ENCODE data around the gene ANKRD11.

ANKRD11 gene

GRCh38 chr16:89525146-89525913, 35.0 kb upstream of the ANKRD11 start:
- H3K27me3 ChIP-seq (ENCODE audit: control insufficient read depth in 1 of 2, insufficient read depth in 2 of 2, low read length in 2 of 2), result no peaks in the 10 kb centered on the region
- H3K4me1 ChIP-seq (ENCODE audit: control insufficient read depth, insufficient read depth, low read length), result no peaks in the 10 kb centered on the region
- H3K36me3 ChIP-seq (ENCODE audit: control insufficient read depth in 2 of 2, insufficient read depth in 2 of 2, low read length in 2 of 2), result peaks cover 42 to 53% of the 10 kb centered on the region in 2 donors
- no peak overlapping the region for H3K4me3 ChIP-seq (ENCODE audit: low read length in 2 of 2)
- no peak overlapping the region for H3K9ac ChIP-seq (ENCODE audit: low read length in 2 of 2)
- no peaks in the 10 kb centered on the region for H3K9me3 ChIP-seq (ENCODE audit: control insufficient read depth in 2 of 2, low read length in 2 of 2)
- H3K27ac ChIP-seq (ENCODE audit: low read length), result no peak overlapping the region

- H3K4me3 ChIP-seq (ENCODE audit: low read length in 2 of 2), result no peak overlapping the region
- no peaks in the 10 kb centered on the region for H3K9me3 ChIP-seq (ENCODE audit: control insufficient read depth in 2 of 2, low read length in 2 of 2)
- H3K9ac ChIP-seq (ENCODE audit: low read length in 2 of 2), result no peak overlapping the region
- H3K4me1 ChIP-seq (ENCODE audit: control insufficient read depth, insufficient read depth, low read length), result no peaks in the 10 kb centered on the region
- H3K27me3 ChIP-seq (ENCODE audit: control insufficient read depth in 1 of 2, insufficient read depth in 2 of 2, low read length in 2 of 2), result no peaks in the 10 kb centered on the region
- peaks cover 40 to 49% of the 10 kb centered on the region in 2 donors for H3K36me3 ChIP-seq (ENCODE audit: control insufficient read depth in 2 of 2, insufficient read depth in 2 of 2, low read length in 2 of 2)
- no peak overlapping the region for H3K27ac ChIP-seq (ENCODE audit: low read length)
Measured at GRCh38 chr16:89523680-89524344, 33.5 kb upstream of the ANKRD11 start.

- Histone ChIP-seq H3K27ac (ENCODE audit: low read length) (no peak overlapping the region), H3K4me1 (ENCODE audit: control insufficient read depth, insufficient read depth, low read length) (no peaks in the 10 kb centered on the region), H3K9ac (ENCODE audit: low read length in 2 of 2) (no peak overlapping the region), H3K36me3 (ENCODE audit: control insufficient read depth in 2 of 2, insufficient read depth in 2 of 2, low read length in 2 of 2) (peaks cover 43 to 53% of the 10 kb centered on the region in 2 donors), H3K9me3 (ENCODE audit: control insufficient read depth in 2 of 2, low read length in 2 of 2) (no peaks in the 10 kb centered on the region), H3K4me3 (ENCODE audit: low read length in 2 of 2) (no peak overlapping the region), H3K27me3 (ENCODE audit: control insufficient read depth in 1 of 2, insufficient read depth in 2 of 2, low read length in 2 of 2) (no peaks in the 10 kb centered on the region)
Measured at GRCh38 chr16:89522287-89522686, 31.9 kb upstream of the ANKRD11 start.

DNA sequence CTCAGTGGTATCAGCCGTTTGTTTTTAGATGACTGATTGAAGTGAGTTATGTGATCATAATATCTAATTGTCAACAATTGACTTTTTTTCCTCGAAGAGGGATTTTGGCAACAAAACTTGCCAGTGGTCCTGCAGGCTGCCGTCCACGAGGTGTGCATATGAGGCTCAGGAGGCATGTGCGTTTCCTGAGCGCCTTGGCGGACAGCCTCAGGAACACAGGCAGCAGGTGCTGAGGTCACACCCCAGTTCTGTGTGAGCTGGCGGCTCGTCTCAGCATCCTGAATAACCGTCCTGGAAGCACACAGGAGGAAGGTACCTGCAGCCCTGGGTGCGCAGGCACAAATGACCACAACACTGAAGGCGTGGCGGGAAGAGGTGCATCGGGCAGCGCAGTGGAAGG, 29.5 kb upstream of the ANKRD11 start:
- peaks cover 34 to 43% of the 10 kb centered on the region in 2 donors for H3K36me3 ChIP-seq (ENCODE audit: control insufficient read depth in 2 of 2, insufficient read depth in 2 of 2, low read length in 2 of 2)
- no peaks in the 10 kb centered on the region for H3K9me3 ChIP-seq (ENCODE audit: control insufficient read depth in 2 of 2, low read length in 2 of 2)
- H3K27me3 ChIP-seq (ENCODE audit: control insufficient read depth in 1 of 2, insufficient read depth in 2 of 2, low read length in 2 of 2), result no peaks in the 10 kb centered on the region

DNA sequence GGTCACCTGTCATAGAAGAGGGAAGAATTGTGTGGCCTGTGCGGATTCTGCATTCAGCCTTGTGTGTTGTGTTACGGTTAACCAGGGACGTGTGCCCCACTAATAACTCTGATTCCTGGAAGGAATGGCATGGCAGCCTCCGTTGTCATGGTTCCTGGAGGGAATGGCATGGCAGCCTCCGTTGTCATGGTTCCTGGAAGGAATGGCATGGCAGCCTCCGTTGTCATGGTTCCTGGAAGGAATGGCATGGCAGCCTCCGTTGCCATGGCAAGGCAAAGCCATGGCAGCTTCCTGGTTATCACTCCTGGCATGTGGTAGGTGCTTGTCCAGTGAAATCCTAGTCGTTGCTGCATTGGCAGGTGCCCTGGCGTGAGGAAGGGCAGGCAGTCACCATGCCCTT, 26.8 kb upstream of the ANKRD11 start:
- H3K27me3 ChIP-seq (ENCODE audit: control insufficient read depth in 1 of 2, insufficient read depth in 2 of 2, low read length in 2 of 2), result no peaks in the 10 kb centered on the region
- no peak overlapping the region for H3K4me3 ChIP-seq (ENCODE audit: low read length in 2 of 2)
- H3K27ac ChIP-seq (ENCODE audit: low read length), result no peak overlapping the region
- no peaks in the 10 kb centered on the region for H3K4me1 ChIP-seq (ENCODE audit: control insufficient read depth, insufficient read depth, low read length)
- peaks cover 37 to 38% of the 10 kb centered on the region in 2 donors for H3K36me3 ChIP-seq (ENCODE audit: control insufficient read depth in 2 of 2, insufficient read depth in 2 of 2, low read length in 2 of 2)
- H3K9me3 ChIP-seq (ENCODE audit: control insufficient read depth in 2 of 2, low read length in 2 of 2), result no peaks in the 10 kb centered on the region
- H3K9ac ChIP-seq (ENCODE audit: low read length in 2 of 2), result no peak overlapping the region

More for the DNA sequence above, 29.5 kb upstream of the ANKRD11 start:
- Histone ChIP-seq H3K27ac (ENCODE audit: low read length) (no peak overlapping the region), H3K4me3 (ENCODE audit: low read length in 2 of 2) (no peak overlapping the region), H3K9ac (ENCODE audit: low read length in 2 of 2) (no peak overlapping the region), H3K4me1 (ENCODE audit: control insufficient read depth, insufficient read depth, low read length) (no peaks in the 10 kb centered on the region)

DNA sequence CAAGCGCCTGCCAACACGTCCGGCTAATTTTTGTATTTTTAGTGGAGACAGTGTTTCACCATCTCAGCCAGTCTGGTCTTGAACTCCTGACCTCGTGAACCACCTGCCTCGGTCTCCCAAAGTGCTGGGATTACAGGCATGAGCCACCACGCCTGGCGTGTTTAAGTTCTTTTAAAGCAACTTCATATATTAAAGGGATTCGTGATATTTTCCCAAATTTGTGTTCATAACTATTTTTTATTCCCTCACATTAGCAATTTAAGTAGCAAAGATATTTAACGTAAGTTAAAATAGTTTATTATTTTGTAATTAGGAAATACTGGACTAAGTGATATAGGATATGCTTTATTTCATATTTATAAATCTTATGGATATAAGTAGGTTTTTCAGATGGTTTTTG, 22.1 kb upstream of the ANKRD11 start:
- H3K9me3 ChIP-seq (ENCODE audit: control insufficient read depth in 2 of 2, low read length in 2 of 2), result no peaks in the 10 kb centered on the region
- no peak overlapping the region for H3K27ac ChIP-seq (ENCODE audit: low read length)
- H3K4me3 ChIP-seq (ENCODE audit: low read length in 2 of 2), result no peak overlapping the region
- H3K9ac ChIP-seq (ENCODE audit: low read length in 2 of 2), result no peak overlapping the region
- peaks cover 25 to 30% of the 10 kb centered on the region in 2 donors for H3K36me3 ChIP-seq (ENCODE audit: control insufficient read depth in 2 of 2, insufficient read depth in 2 of 2, low read length in 2 of 2)
- H3K4me1 ChIP-seq (ENCODE audit: control insufficient read depth, insufficient read depth, low read length), result peaks cover 18% of the 10 kb centered on the region
- H3K27me3 ChIP-seq (ENCODE audit: control insufficient read depth in 1 of 2, insufficient read depth in 2 of 2, low read length in 2 of 2), result no peaks in the 10 kb centered on the region

DNA sequence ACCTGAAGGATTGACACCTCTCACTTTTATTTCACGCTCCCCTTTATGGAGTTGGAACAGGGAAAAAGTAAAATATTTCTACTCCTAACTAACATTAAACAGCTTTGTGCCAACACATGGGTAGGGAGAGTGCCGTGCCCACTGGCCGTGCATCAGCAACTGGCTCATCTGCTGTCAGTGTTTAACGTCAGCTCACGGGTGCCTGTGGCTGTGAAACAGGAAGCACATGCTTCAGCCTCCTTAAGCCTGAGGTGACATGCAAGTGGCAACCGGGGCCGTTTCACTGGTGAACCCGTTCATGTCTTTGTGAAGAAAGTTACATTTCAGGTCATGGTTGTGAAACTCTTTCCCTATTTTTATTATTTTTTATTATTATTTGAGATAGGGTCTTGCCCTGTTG, 21.0 kb upstream of the ANKRD11 start:
- Histone ChIP-seq H3K9me3 (ENCODE audit: control insufficient read depth in 2 of 2, low read length in 2 of 2) (no peaks in the 10 kb centered on the region), H3K27me3 (ENCODE audit: control insufficient read depth in 1 of 2, insufficient read depth in 2 of 2, low read length in 2 of 2) (no peaks in the 10 kb centered on the region), H3K27ac (ENCODE audit: low read length) (no peak overlapping the region), H3K4me3 (ENCODE audit: low read length in 2 of 2) (no peak overlapping the region), H3K4me1 (ENCODE audit: control insufficient read depth, insufficient read depth, low read length) (peaks cover 26% of the 10 kb centered on the region), H3K9ac (ENCODE audit: low read length in 2 of 2) (no peak overlapping the region), H3K36me3 (ENCODE audit: control insufficient read depth in 2 of 2, insufficient read depth in 2 of 2, low read length in 2 of 2) (peaks cover 19 to 23% of the 10 kb centered on the region in 2 donors)

- no peaks in the 10 kb centered on the region for H3K27me3 ChIP-seq (ENCODE audit: control insufficient read depth in 1 of 2, insufficient read depth in 2 of 2, low read length in 2 of 2)
- H3K9me3 ChIP-seq (ENCODE audit: control insufficient read depth in 2 of 2, low read length in 2 of 2), result no peaks in the 10 kb centered on the region
- H3K36me3 ChIP-seq (ENCODE audit: control insufficient read depth in 2 of 2, insufficient read depth in 2 of 2, low read length in 2 of 2), result peaks cover 19 to 21% of the 10 kb centered on the region in 2 donors
- H3K9ac ChIP-seq (ENCODE audit: low read length in 2 of 2), result no peak overlapping the region
- H3K27ac ChIP-seq (ENCODE audit: low read length), result no peak overlapping the region
- H3K4me3 ChIP-seq (ENCODE audit: low read length in 2 of 2), result no peak overlapping the region
- H3K4me1 ChIP-seq (ENCODE audit: control insufficient read depth, insufficient read depth, low read length), result peaks cover 34% of the 10 kb centered on the region
Measured at GRCh38 chr16:89510526-89510925, 20.2 kb upstream of the ANKRD11 start.

DNA sequence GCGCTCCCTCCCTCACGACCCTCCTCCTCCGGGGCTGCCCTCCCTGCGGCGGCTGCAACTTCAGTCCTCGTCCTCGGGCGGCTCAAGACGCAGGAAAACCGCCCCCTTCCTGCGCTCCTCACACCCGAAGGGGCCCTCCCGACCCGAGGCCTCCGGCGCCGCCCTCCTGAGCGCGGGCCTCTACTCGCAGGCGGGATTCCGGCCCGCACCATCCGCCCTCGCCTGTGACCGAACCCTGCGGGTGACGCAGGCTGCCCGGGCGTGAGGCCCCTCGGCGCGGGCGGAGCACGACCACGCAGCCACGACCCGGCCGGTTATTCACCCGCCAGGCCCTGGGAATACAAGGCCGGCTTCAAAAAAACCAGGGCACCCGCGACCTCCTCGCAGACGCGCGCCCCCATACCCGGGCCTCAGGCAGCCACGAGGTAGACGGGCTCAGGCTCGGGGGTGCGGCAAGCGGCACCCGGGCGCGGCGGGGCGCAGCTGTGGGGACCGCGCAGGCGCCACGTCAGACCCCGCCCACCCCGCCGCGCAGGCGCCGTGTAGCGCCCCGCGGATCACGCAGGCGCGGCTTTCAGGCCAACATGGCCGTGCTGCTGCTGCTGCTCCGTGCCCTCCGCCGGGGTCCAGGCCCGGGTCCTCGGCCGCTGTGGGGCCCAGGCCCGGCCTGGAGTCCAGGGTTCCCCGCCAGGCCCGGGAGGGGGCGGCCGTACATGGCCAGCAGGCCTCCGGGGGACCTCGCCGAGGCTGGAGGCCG, 17.7 kb upstream of the ANKRD11 start, which contains the start of gene SPG7:
TSS of gene SPG7 (plus strand) at position 570 of the 757 bp plus-strand sequence. CDS start at position 585, 15 bp downstream.
- Histone ChIP-seq H3K9me3 (ENCODE audit: control insufficient read depth in 2 of 2, low read length in 2 of 2) (no peaks in the 10 kb centered on the region), H3K9ac (ENCODE audit: low read length in 2 of 2) (peak within 1 kb of the TSS; percentile 75 to 84), H3K27me3 (ENCODE audit: control insufficient read depth in 1 of 2, insufficient read depth in 2 of 2, low read length in 2 of 2) (no peaks in the 10 kb centered on the region), H3K4me1 (ENCODE audit: control insufficient read depth, insufficient read depth, low read length) (peaks cover 38% of the 10 kb centered on the region), H3K36me3 (ENCODE audit: control insufficient read depth in 2 of 2, insufficient read depth in 2 of 2, low read length in 2 of 2) (peaks cover 14% of the 10 kb centered on the region in 2 donors), H3K27ac (ENCODE audit: low read length) (peak within 1 kb of the TSS; percentile 77), H3K4me3 (ENCODE audit: low read length in 2 of 2) (peak within 1 kb of the TSS; percentile 85 to 88)

- peak overlapping the region; percentile 85 to 88 for H3K4me3 ChIP-seq (ENCODE audit: low read length in 2 of 2)
- H3K27me3 ChIP-seq (ENCODE audit: control insufficient read depth in 1 of 2, insufficient read depth in 2 of 2, low read length in 2 of 2), result no peaks in the 10 kb centered on the region
- H3K9me3 ChIP-seq (ENCODE audit: control insufficient read depth in 2 of 2, low read length in 2 of 2), result no peaks in the 10 kb centered on the region
- peak overlapping the region; percentile 77 for H3K27ac ChIP-seq (ENCODE audit: low read length)
- peaks cover 38% of the 10 kb centered on the region for H3K4me1 ChIP-seq (ENCODE audit: control insufficient read depth, insufficient read depth, low read length)
- peaks cover 7 to 11% of the 10 kb centered on the region in 2 donors for H3K36me3 ChIP-seq (ENCODE audit: control insufficient read depth in 2 of 2, insufficient read depth in 2 of 2, low read length in 2 of 2)
- peak overlapping the region; percentile 75 to 84 for H3K9ac ChIP-seq (ENCODE audit: low read length in 2 of 2)
Measured at GRCh38 chr16:89507214-89507833, 17.0 kb upstream of the ANKRD11 start.
